HepG2 (cell line): ENCODE measurements around the gene ABCC8. TPM values are rescaled to one million over a fixed set of nuclear protein-coding genes. Genes with fewer than 3 reads are reported as not detected.
A peak's percentile ranks its signal among the peaks of the same experiment; 100 is the strongest.

ENCODE experiments used
- ATAC-seq: fragments of 200-7000 bp; cut with Tn5 transposase; 3 replicates; pipeline ENCODE4 v1.9.1; 2020; ENCODE audit warnings: mild to moderate bottlenecking, moderate library complexity
- BruUV-seq: library from RNA; stranded (reverse); fragments of 400-500 nt; replicated peaks from 2 replicates; lab custom pipeline; 2021; lab: Mats Ljungman, UMichigan
- CTCF ChIA-PET: fragments of 300-600 bp; formaldehyde crosslinking; extraction: SDS; loops from one replicate; lab custom pipeline; 2021; ENCODE audit warnings: low total read pairs, inconsistent platforms, low intra/inter-chr PET ratio; lab: Yijun Ruan, JAX
- POLR2A ChIA-PET: fragments of 350-600 bp; sonication (Branson Sonifier 250); formaldehyde crosslinking; loops from one replicate; lab custom pipeline; 2020; ENCODE audit warnings: antibody characterized with exemption, inconsistent platforms; lab: Yijun Ruan, JAX
- DNase-seq: peaks from one replicate; pipeline ENCODE4 v3.0.0-alpha.2; 2015; ENCODE audit warnings: low spot score
- FAIRE-seq: peaks from 3 replicates; lab custom pipeline; 2011; peaks lifted over from hg19 to GRCh38; lab: Jason Lieb, UNC
- H2AFZ ChIP-seq: one replicate; pipeline ENCODE4 v1.6.1; 2011; ENCODE audit warnings: low read length, inconsistent platforms
- H3K27ac ChIP-seq: fragments of 300-600 bp; 3 replicates; pipeline ENCODE4 v1.8.0; 2011; ENCODE audit warnings: mixed run types, mild to moderate bottlenecking, mixed read lengths, low read length, inconsistent platforms; ENCODE audit not compliant: insufficient read depth; ENCODE audit errors: extremely low read length
- H3K27me3 ChIP-seq, 2 experiments: fragments of 200-600 bp in 1 of 2; 2 replicates in 1 of 2; 3 replicates in 1 of 2; pipeline versions ENCODE4 v1.6.0 to v1.8.0; 2011; ENCODE audit warnings: low read length in 2 of 2, mild to moderate bottlenecking in 2 of 2, moderate library complexity in 2 of 2, inconsistent platforms in 1 of 2; ENCODE audit not compliant: insufficient read depth in 2 of 2, control insufficient read depth in 1 of 2
- H3K36me3 ChIP-seq, 2 experiments: fragments of 200-600 bp in 1 of 2; replicated peaks in 1 of 2; 2 replicates in 1 of 2; 3 replicates in 1 of 2; pipeline versions ENCODE4 v1.5.1 to v1.8.0; 2011; ENCODE audit warnings: low read length in 2 of 2, inconsistent platforms in 1 of 2; ENCODE audit not compliant: insufficient read depth in 2 of 2, control insufficient read depth in 1 of 2
- H3K4me1 ChIP-seq: 2 replicates; pipeline ENCODE4 v1.5.1; 2012; ENCODE audit warnings: low read length, inconsistent platforms; ENCODE audit not compliant: insufficient read depth
- H3K4me2 ChIP-seq: 2 replicates; pipeline ENCODE4 v1.6.0; 2011; ENCODE audit warnings: low read depth, low read length, inconsistent platforms
- H3K4me3 ChIP-seq, 3 experiments: fragments of 200-600 bp in 1 of 3; sonication (generic), shearing (Covaris generic) in 1 of 3; replicated peaks in 1 of 3; 2 replicates each; pipeline ENCODE4 v1.5.1; 2011 to 2016; ENCODE audit warnings: low read length in 3 of 3, inconsistent platforms in 2 of 3, low read depth in 2 of 3, mild to moderate bottlenecking in 2 of 3, control low read depth in 1 of 3, mixed read lengths in 1 of 3; ENCODE audit not compliant: insufficient read depth in 1 of 3
- H3K79me2 ChIP-seq: one replicate; pipeline ENCODE4 v1.6.1; 2011; ENCODE audit warnings: low read length, inconsistent platforms; ENCODE audit not compliant: insufficient read depth
- H3K9ac ChIP-seq: 2 replicates; pipeline ENCODE4 v1.6.0; 2011; ENCODE audit warnings: mild to moderate bottlenecking, low read depth, low read length, inconsistent platforms; ENCODE audit not compliant: insufficient read depth
- H3K9me3 ChIP-seq: 2 replicates; pipeline ENCODE4 v1.5.1; 2012; ENCODE audit warnings: mild to moderate bottlenecking, low read length
- H4K20me1 ChIP-seq: 2 replicates; pipeline ENCODE4 v1.6.0; 2011; ENCODE audit warnings: inconsistent platforms, mild to moderate bottlenecking, low read length, moderate library complexity; ENCODE audit not compliant: insufficient read depth
- AFF4 ChIP-seq: sonication (generic); formaldehyde crosslinking; IDR thresholded peaks from 2 replicates; pipeline ENCODE4 v1.4.0; 2020; ENCODE audit warnings: missing genetic modification reagents
- CENPX ChIP-seq: sonication (generic); formaldehyde crosslinking; IDR thresholded peaks from 2 replicates; pipeline ENCODE4 v1.9.0; 2021; ENCODE audit warnings: mild to moderate bottlenecking, missing genetic modification reagents, moderate library complexity
- RFX3 ChIP-seq: IDR thresholded peaks from 2 replicates; pipeline ENCODE4 v1.6.1; 2016; ENCODE audit warnings: missing biosample characterization, missing genetic modification reagents
- SALL1 ChIP-seq: sonication (generic); formaldehyde crosslinking; IDR thresholded peaks from 2 replicates; pipeline ENCODE4 v1.8.0; 2022; ENCODE audit warnings: mild to moderate bottlenecking, missing genetic modification reagents
- ZNF768 ChIP-seq: sonication (generic); formaldehyde crosslinking; IDR thresholded peaks from 2 replicates; pipeline ENCODE4 v1.4.0; 2020; ENCODE audit warnings: missing genetic modification reagents
- WGBS: methylation state at CpG from one replicate; pipeline ENCODE4 v1.1.6; 2017; ENCODE audit warnings: low lambda C conversion rate; 5-methylcytosine and 5-hydroxymethylcytosine counted together
- in situ Hi-C: cut with HindIII; loops from 2 replicates; pipeline ENCODE4 v1.10.0; 2017; ENCODE audit warnings: low pct_unique_long_range_greater_than_20kb; ENCODE audit not compliant: extremely low pct_ligation_motif_present
- intact Hi-C: fragments of 100-400 bp; cut with micrococcal nuclease; formaldehyde crosslinking; loops from one replicate; pipeline ENCODE4 v1.10.0; 2022; ENCODE audit not compliant: unreplicated experiment
- polyA plus RNA-seq, 8 experiments: library from polyadenylated mRNA; depleted of rRNA in 3 of 8; stranded (reverse) in 7 of 8; unstranded in 1 of 8; fragments of >200 nt; fragmentation: Illumina TruSeq in 4 of 8; extraction: Trizol in 4 of 8; gene quantifications; 2 replicates each; pipeline versions ENCODE4 v1.2.1 to v1.2.3, GENCODE V29; 2011 to 2016; ENCODE audit warnings: low read depth in 4 of 8, missing spikeins in 1 of 8, mixed read lengths in 1 of 8; ENCODE audit not compliant: insufficient read depth in 1 of 8
- total RNA-seq, 5 experiments: library from RNA; depleted of rRNA; stranded (reverse); fragments of >200 nt; fragmentation: Illumina TruSeq; extraction: Trizol; gene quantifications; 2 replicates each; pipeline ENCODE4 v1.2.3, GENCODE V29; 2016; ENCODE audit warnings: low read depth in 1 of 5

The ABCC8 gene
- total and polyA plus RNA-seq, 2 of the 13 experiments (the other 11 are each of a cell fraction or from before 2014, with no cell fraction given), result not detected

- Histone ChIP-seq H2AFZ (no peak overlapping the region), H3K36me3 (no peaks in the 10 kb centered on the region), H3K9me3 (no peaks in the 10 kb centered on the region), H3K4me1 (peaks cover 17% of the 10 kb centered on the region), H3K79me2 (no peaks in the 10 kb centered on the region), H3K27me3 (no peaks in the 10 kb centered on the region; a peak in 2 of 5 replicates), H3K4me2 (no peak overlapping the region), H3K9ac (no peak overlapping the region), H3K27ac (no peak overlapping the region), H3K4me3 (no peak overlapping the region), H4K20me1 (no peaks in the 10 kb centered on the region)
- in situ Hi-C loops (no loop called here), intact Hi-C loops (no loop called here)
- ChIA-PET CTCF (no interaction called here), POLR2A (no interaction called here)
- TF ChIP-seq CENPX (no peak), ZNF768 (peak; percentile 34; the same call in 1 of the 2 replicates), SALL1 (CRISPR knock-in tag) (no peak)
- ATAC-seq, result no peak
- FAIRE-seq, result no peak
- no TSS peak for BruUV-seq
- WGBS, result 37% methylated on average over 11 of the region's 11 CpGs
- no peak for DNase-seq
Observed at GRCh38 chr11:17410606-17411379, 65.9 kb downstream of the ABCC8 start.

- CTCF ChIA-PET, result no interaction called here
- WGBS, result 55% methylated on average over 2 of the region's 7 CpGs
- FAIRE-seq, result no peak
Observed at GRCh38 chr11:17408641-17409040, 68.0 kb downstream of the ABCC8 start.

More at GRCh38 chr11:17408641-17409040, 68.0 kb downstream of the ABCC8 start:
- Histone ChIP-seq H3K4me2 (no peak overlapping the region), H3K79me2 (no peaks in the 10 kb centered on the region), H2AFZ (no peak overlapping the region), H3K9ac (no peak overlapping the region), H4K20me1 (no peaks in the 10 kb centered on the region), H3K27ac (no peak overlapping the region), H3K4me3 (no peak overlapping the region), H3K36me3 (no peaks in the 10 kb centered on the region), H3K4me1 (peaks cover 23% of the 10 kb centered on the region), H3K9me3 (no peaks in the 10 kb centered on the region), H3K27me3 (no peaks in the 10 kb centered on the region)
- POLR2A ChIA-PET, result no interaction called here
- intact Hi-C loops, result no loop called here
- in situ Hi-C loops, result no loop called here
- DNase-seq (no peak), ATAC-seq (no peak)
- no peak for TF ChIP-seq RFX3 (CRISPR knock-in tag)
- no peak for TF ChIP-seq AFF4 (CRISPR knock-in tag)
- no TSS peak for BruUV-seq
